B cell (primary cell): Measurements from ENCODE around the gene QSOX2. TPM values are rescaled to one million over a fixed set of nuclear protein-coding genes. Genes with fewer than 3 reads are reported as not detected.

Source experiments
- ATAC-seq: fragments of 200-7000 bp; cut with Tn5 transposase; one replicate; pipeline ENCODE4 v1.10.0; 2021; ENCODE audit warnings: low read depth, mild to moderate bottlenecking, moderate number of reproducible peaks, moderate library complexity
- CTCF ChIA-PET: fragments of 350-600 bp; sonication (Branson Sonifier 250); formaldehyde crosslinking; loops from one replicate; lab custom pipeline; 2021; ENCODE audit warnings: antibody characterized with exemption, inconsistent platforms; lab: Charles Lee
- POLR2A ChIA-PET: fragments of 350-600 bp; sonication (Branson Sonifier 250); formaldehyde crosslinking; loops from one replicate; lab custom pipeline; 2021; ENCODE audit warnings: antibody characterized with exemption; lab: Charles Lee
- DNase-seq: peaks from one replicate; pipeline ENCODE4 v3.0.0; 2013
- H2AFZ ChIP-seq: 2 replicates; pipeline ENCODE4 v1.6.1; 2012; ENCODE audit warnings: mild to moderate bottlenecking, low read depth, low read length; ENCODE audit not compliant: insufficient read depth, poor library complexity, severe bottlenecking
- H3K27ac ChIP-seq, 2 donors: 1 replicate in 1 of 2; 2 replicates in 1 of 2; pipeline ENCODE4 v1.5.1; 2012 to 2013; ENCODE audit warnings: low read length in 2 of 2, mild to moderate bottlenecking in 2 of 2, moderate library complexity in 1 of 2
- H3K27me3 ChIP-seq, 4 experiments: fragments of 200-600 bp in 1 of 4; sonication (generic) in 1 of 4; replicated peaks in 1 of 4; 1 replicate in 2 of 4; 2 replicates in 2 of 4; pipeline versions ENCODE4 v1.6.1 to v1.7.0; 2013 to 2016; ENCODE audit warnings: low read length in 3 of 4, mild to moderate bottlenecking in 2 of 4, mixed read lengths in 1 of 4, moderate library complexity in 1 of 4; ENCODE audit not compliant: insufficient read depth in 4 of 4, control insufficient read depth in 3 of 4; ENCODE audit errors: control extremely low read depth in 1 of 4
- H3K36me3 ChIP-seq, 2 experiments: replicated peaks in 1 of 2; 1 replicate in 1 of 2; 2 replicates in 1 of 2; pipeline versions ENCODE4 v1.6.1 to v1.7.1; 2013; ENCODE audit warnings: low read length in 1 of 2; ENCODE audit not compliant: insufficient read depth in 2 of 2, control insufficient read depth in 1 of 2; ENCODE audit errors: control extremely low read depth in 1 of 2, extremely low read depth in 1 of 2
- H3K4me1 ChIP-seq, 2 donors: fragments of 200-600 bp in 1 of 2; sonication (generic) in 1 of 2; 1 replicate in 1 of 2; 2 replicates in 1 of 2; pipeline versions ENCODE4 v1.5.1 to v1.6.1; 2013 to 2017; ENCODE audit warnings: low read length in 2 of 2; ENCODE audit not compliant: control insufficient read depth in 2 of 2, insufficient read depth in 2 of 2
- H3K4me2 ChIP-seq: replicated peaks from 2 replicates; pipeline ENCODE3; 2012; ENCODE audit warnings: mild to moderate bottlenecking, low read depth, low read length; ENCODE audit not compliant: poor library complexity, severe bottlenecking
- H3K4me3 ChIP-seq, 5 experiments: fragments of 200-600 bp in 1 of 5; sonication (generic) in 1 of 5; 1 replicate in 3 of 5; 2 replicates in 2 of 5; pipeline versions ENCODE4 v1.5.1 to v1.7.0; 2011 to 2016; ENCODE audit warnings: low read length in 4 of 5, mild to moderate bottlenecking in 4 of 5, low read depth in 2 of 5, control low read depth in 1 of 5, moderate library complexity in 1 of 5; ENCODE audit not compliant: insufficient read depth in 1 of 5; ENCODE audit errors: control extremely low read depth in 1 of 5, extremely low read depth in 1 of 5
- H3K79me2 ChIP-seq: fragments of 200-600 bp; sonication (generic); one replicate; pipeline ENCODE4 v1.6.0; 2016; ENCODE audit warnings: low read length; ENCODE audit not compliant: control insufficient read depth, insufficient read depth
- H3K9ac ChIP-seq: fragments of 200-600 bp; sonication (generic); 2 replicates; pipeline ENCODE4 v1.6.1; 2017; ENCODE audit warnings: mild to moderate bottlenecking, low read length, moderate library complexity
- H3K9me3 ChIP-seq, 3 donors: one replicate each; pipeline versions ENCODE4 v1.6.1 to v1.7.1; 2013; ENCODE audit warnings: low read length in 2 of 3; ENCODE audit not compliant: control insufficient read depth in 2 of 3, insufficient read depth in 1 of 3; ENCODE audit errors: control extremely low read depth in 1 of 3
- H4K20me1 ChIP-seq: 2 replicates; pipeline ENCODE4 v1.6.0; 2012; ENCODE audit warnings: mild to moderate bottlenecking, low read length; ENCODE audit not compliant: insufficient read depth, control insufficient read depth, poor library complexity, severe bottlenecking
- H3K27ac Mint-ChIP-seq: one replicate; pipeline ENCODE4 v1.8.0; 2021; ENCODE audit warnings: mixed read lengths
- H3K27me3 Mint-ChIP-seq: one replicate; pipeline ENCODE4 v1.8.0; 2021; ENCODE audit warnings: mixed read lengths
- H3K4me1 Mint-ChIP-seq: one replicate; pipeline ENCODE4 v1.8.0; 2021; ENCODE audit warnings: mixed read lengths
- H3K4me3 Mint-ChIP-seq: one replicate; pipeline ENCODE4 v1.8.0; 2021; ENCODE audit warnings: mixed read lengths
- H3K9me3 Mint-ChIP-seq: one replicate; pipeline ENCODE4 v1.8.0; 2022; ENCODE audit warnings: mixed read lengths; ENCODE audit not compliant: insufficient read depth
- CTCF ChIP-seq: fragments of 200-600 bp; IDR thresholded peaks from one replicate; pipeline ENCODE4 v1.8.0; 2022; ENCODE audit warnings: antibody characterized with exemption, mild to moderate bottlenecking
- EZH2 ChIP-seq: IDR thresholded peaks from 2 replicates; pipeline ENCODE4 v1.6.1; 2012; ENCODE audit warnings: borderline replicate concordance, low read depth, mild to moderate bottlenecking, moderate library complexity, low read length; ENCODE audit not compliant: insufficient read depth, poor library complexity, severe bottlenecking
- WGBS: methylation state at CpG from one replicate; pipeline ENCODE4 v1.1.5; 2013; ENCODE audit warnings: missing lambda C conversion rate; ENCODE audit not compliant: insufficient coverage; 5-methylcytosine and 5-hydroxymethylcytosine counted together
- intact Hi-C: fragments of 100-400 bp; cut with micrococcal nuclease; formaldehyde crosslinking; loops from one replicate; pipeline ENCODE4 v1.10.0; 2022
- polyA plus RNA-seq: library from polyadenylated mRNA; depleted of rRNA; stranded (reverse); fragments of >200 nt; gene quantifications from 2 replicates; pipeline ENCODE4 v1.2.3, GENCODE V29; 2012
- total RNA-seq, 2 donors: library from RNA; stranded (reverse); fragments of 120-200 nt in 1 of 2; gene quantifications; 1 replicate in 1 of 2; 2 replicates in 1 of 2; pipeline versions ENCODE4 v1.2.3 to v1.2.4, GENCODE V29; 2013 to 2022

QSOX2 gene
- total and polyA plus RNA-seq, 2 donors (not counting 1 experiment from before 2014, with no cell fraction given), result 62.9 to 139 TPM

- Mint-ChIP-seq H3K4me1 (no peaks in the 10 kb centered on the region), H3K27me3 (no peaks in the 10 kb centered on the region), H3K9me3 (no peaks in the 10 kb centered on the region), H3K4me3 (no peak overlapping the region), H3K27ac (no peak overlapping the region)
- Histone ChIP-seq H3K9ac (no peak overlapping the region), H3K79me2 (no peaks in the 10 kb centered on the region), H3K27me3 (no peaks in the 10 kb centered on the region), H4K20me1 (no peaks in the 10 kb centered on the region), H2AFZ (no peak overlapping the region), H3K9me3 (peaks cover 0 to 3% (median 0%) of the 10 kb centered on the region in 3 donors), H3K36me3 (no peaks in the 10 kb centered on the region), H3K4me2 (no peak overlapping the region), H3K27ac (no peak overlapping the region), H3K4me3 (no peak overlapping the region), H3K4me1 (no peaks in the 10 kb centered on the region)
- intact Hi-C loops, result no loop called here
- WGBS, result 73% methylated on average over 20 of the region's 20 CpGs
- TF ChIP-seq EZH2 (no peak), CTCF (no peak)
- CTCF ChIA-PET, result interaction anchor here (1.3 kb wide), 1 partner anchor 35 kb away, joined by 3 read pairs; no protein-coding TSS in a partner anchor
- no peak for DNase-seq
- ATAC-seq, result no peak
- POLR2A ChIA-PET, result no interaction called here
These were observed 15.4 kb upstream of the QSOX2 start for GRCh38 chr9:136260936-136261472.

- CTCF ChIA-PET, result no interaction called here
- WGBS, result 79% methylated on average over 10 of the region's 10 CpGs
- Histone ChIP-seq H3K36me3 (no peaks in the 10 kb centered on the region), H3K27me3 (no peaks in the 10 kb centered on the region), H4K20me1 (no peaks in the 10 kb centered on the region), H3K9me3 (no peaks in the 10 kb centered on the region), H3K9ac (no peak overlapping the region), H3K4me2 (no peak overlapping the region), H3K4me3 (no peak overlapping the region), H3K27ac (no peak overlapping the region), H3K79me2 (no peaks in the 10 kb centered on the region), H3K4me1 (no peaks in the 10 kb centered on the region), H2AFZ (no peak overlapping the region)
- no peak overlapping the region for H3K27ac Mint-ChIP-seq
- TF ChIP-seq CTCF (no peak), EZH2 (no peak)
- intact Hi-C loops, result no loop called here
- no peaks in the 10 kb centered on the region for H3K9me3 Mint-ChIP-seq
- H3K27me3 Mint-ChIP-seq, result no peaks in the 10 kb centered on the region
- ATAC-seq (no peak), DNase-seq (no peak)
- H3K4me3 Mint-ChIP-seq, result no peak overlapping the region
- H3K4me1 Mint-ChIP-seq, result no peaks in the 10 kb centered on the region
- POLR2A ChIA-PET, result no interaction called here
These were observed 14.9 kb upstream of the QSOX2 start for GRCh38 chr9:136260521-136260920.
